HG03469 (cell line): Measurements from ENCODE around the gene CXCL6.

Source experiments
- ATAC-seq: cut with Tn5 transposase; IDR thresholded peaks from one replicate; pipeline ENCODE4 v1.9.1; 2021; ENCODE audit warnings: mild to moderate bottlenecking, moderate library complexity, moderate number of reproducible peaks; ENCODE audit not compliant: unreplicated experiment

CXCL6 gene

GRCh38 chr4:73841243-73841925, 4.9 kb downstream of the CXCL6 start:
- no peak for ATAC-seq

- no peak for ATAC-seq
Observed at GRCh38 chr4:73842696-73843095, 6.2 kb downstream of the CXCL6 start.

GRCh38 chr4:73843369-73843768, 6.9 kb downstream of the CXCL6 start:
- no peak for ATAC-seq

GRCh38 chr4:73844345-73844744, 7.9 kb downstream of the CXCL6 start:
- ATAC-seq, result no peak

- no peak for ATAC-seq
Observed at GRCh38 chr4:73844806-73845205, 8.3 kb downstream of the CXCL6 start.

- no peak for ATAC-seq
Observed at GRCh38 chr4:73847526-73848182, 11.2 kb downstream of the CXCL6 start.

GRCh38 chr4:73848183-73848777, 11.8 kb downstream of the CXCL6 start:
- ATAC-seq, result no peak

- ATAC-seq, result no peak
Observed at GRCh38 chr4:73850261-73850970, 13.9 kb downstream of the CXCL6 start.

- no peak for ATAC-seq
Observed at GRCh38 chr4:73851293-73851692, 14.8 kb downstream of the CXCL6 start.

- ATAC-seq, result no peak
Observed at GRCh38 chr4:73852771-73853170, 16.3 kb downstream of the CXCL6 start.

- ATAC-seq, result no peak
Observed at GRCh38 chr4:73853246-73853704, 16.8 kb downstream of the CXCL6 start, which contains the start of gene PF4V1. Gene PF4V1 (plus strand): TSS chr4:73853296. CDS start chr4:73853363, 67 bp downstream.

GRCh38 chr4:73853718-73854473, 17.4 kb downstream of the CXCL6 start:
- ATAC-seq, result no peak

GRCh38 chr4:73855406-73855805, 18.9 kb downstream of the CXCL6 start:
- ATAC-seq, result no peak

GRCh38 chr4:73856518-73856917, 20.0 kb downstream of the CXCL6 start:
- ATAC-seq, result no peak

- no peak for ATAC-seq
Observed at GRCh38 chr4:73859614-73860088, 23.2 kb downstream of the CXCL6 start.

GRCh38 chr4:73860181-73860580, 23.7 kb downstream of the CXCL6 start:
- no peak for ATAC-seq

GRCh38 chr4:73860917-73861316, 24.4 kb downstream of the CXCL6 start:
- ATAC-seq, result no peak

- no peak for ATAC-seq
Observed at GRCh38 chr4:73862322-73862721, 25.8 kb downstream of the CXCL6 start.

GRCh38 chr4:73864365-73864764, 27.9 kb downstream of the CXCL6 start:
- no peak for ATAC-seq

- ATAC-seq, result no peak
Observed at GRCh38 chr4:73864961-73865360, 28.5 kb downstream of the CXCL6 start.
